K562 (cell line): ENCODE results near the gene C1QTNF5. TPM values are rescaled to one million over a fixed set of nuclear protein-coding genes. Genes with fewer than 3 reads are reported as not detected.

Experiments
- BCOR ChIP-seq: fragments of 450-650 bp; IDR thresholded peaks from 2 replicates; pipeline ENCODE4 v1.6.1; 2016
- CHD1 ChIP-seq: fragments of 200-600 bp; sonication (generic); IDR thresholded peaks from one replicate; pipeline ENCODE4 v1.6.1; 2012; ENCODE audit warnings: mild to moderate bottlenecking, moderate library complexity, low read length, inconsistent platforms
- PCBP1 ChIP-seq: fragments of 200-400 bp; formaldehyde crosslinking; IDR thresholded peaks from 2 replicates; pipeline ENCODE4 v1.6.1; 2018; ENCODE audit warnings: mild to moderate bottlenecking, low read depth, low read length; ENCODE audit not compliant: poor library complexity, severe bottlenecking
- PTTG1 ChIP-seq: fragments of 450-650 bp; IDR thresholded peaks from 2 replicates; pipeline ENCODE4 v1.6.1; 2016; ENCODE audit warnings: low read depth, mild to moderate bottlenecking, missing genetic modification characterization, missing compliant biosample characterization
- RBFOX2 ChIP-seq: fragments of 200-400 bp; formaldehyde crosslinking; IDR thresholded peaks from 2 replicates; pipeline ENCODE4 v1.6.1; 2017; ENCODE audit warnings: low read depth, mild to moderate bottlenecking, low read length, moderate library complexity
- RBM14 ChIP-seq: fragments of 200-400 bp; formaldehyde crosslinking; IDR thresholded peaks from 2 replicates; pipeline ENCODE4 v1.6.1; 2018; ENCODE audit warnings: low read depth, mild to moderate bottlenecking, low read length, moderate library complexity, borderline replicate concordance; ENCODE audit not compliant: insufficient read depth
- RUNX1 ChIP-seq: sonication (generic); IDR thresholded peaks from 2 replicates; pipeline ENCODE4 v1.6.1; 2016; ENCODE audit warnings: antibody characterized with exemption, low read depth
- XRCC3 ChIP-seq: fragments of 450-650 bp; IDR thresholded peaks from 2 replicates; pipeline ENCODE4 v1.6.1; 2017; ENCODE audit warnings: mild to moderate bottlenecking, moderate library complexity
- ZNF140 ChIP-seq: fragments of 250-450 bp; sonication (Bioruptor Pico); IDR thresholded peaks from 2 replicates; pipeline ENCODE4 v1.8.0; 2021; ENCODE audit warnings: moderate library complexity, mild to moderate bottlenecking, inconsistent platforms
- ZNF253 ChIP-seq: fragments of 250-450 bp; sonication (Bioruptor Pico); conservative IDR thresholded peaks from 2 replicates; pipeline ENCODE4 v1.6.1; 2021; ENCODE audit warnings: mild to moderate bottlenecking
- ZNF316 ChIP-seq: fragments of 450-650 bp; IDR thresholded peaks from 2 replicates; pipeline ENCODE4 v1.6.1; 2016
- ZNF561 ChIP-seq: fragments of 450-650 bp; formaldehyde crosslinking; conservative IDR thresholded peaks from 2 replicates; pipeline ENCODE4 v1.4.0; 2020; ENCODE audit warnings: mild to moderate bottlenecking, moderate library complexity
- ZNF57 ChIP-seq: fragments of 450-650 bp; formaldehyde crosslinking; IDR thresholded peaks from 2 replicates; pipeline ENCODE4 v1.4.0; 2020; ENCODE audit warnings: mild to moderate bottlenecking, moderate library complexity
- ZNF717 ChIP-seq: fragments of 250-450 bp; sonication (Bioruptor Pico); IDR thresholded peaks from 2 replicates; pipeline ENCODE4 v1.5.0; 2021
- polyA plus RNA-seq, 8 experiments: library from polyadenylated mRNA; depleted of rRNA in 4 of 8; stranded (reverse) in 5 of 8; unstranded in 3 of 8; fragments of >200 nt; fragmentation: Nextera tagmentation in 2 of 8; fragmentation: Illumina TruSeq in 1 of 8; extraction: Ambion mirVana in 2 of 8; extraction: Trizol in 1 of 8; gene quantifications; 2 replicates each; pipeline versions ENCODE4 v1.2.1 to v1.2.3, GENCODE V29; 2011 to 2014; ENCODE audit warnings: inconsistent platforms in 1 of 8, missing spikeins in 1 of 8
- total RNA-seq, 7 experiments: library from RNA; depleted of rRNA in 6 of 7; stranded (reverse); fragments of >200 nt in 6 of 7; fragmentation: Illumina TruSeq in 2 of 7; extraction: Trizol in 2 of 7; gene quantifications; 2 replicates each; pipeline versions ENCODE4 v1.2.1 to v1.2.3, GENCODE V29; 2011 to 2021; ENCODE audit warnings: low replicate concordance in 1 of 7
- TF ChIP-seq, protein P1 (sequence below): fragments of 450-650 bp; IDR thresholded peaks from 2 replicates; pipeline ENCODE4 v1.6.1; 2018; ENCODE audit not compliant: partially characterized antibody
- TF ChIP-seq, protein P2 (sequence below): fragments of 450-650 bp; IDR thresholded peaks from 2 replicates; pipeline ENCODE4 v1.6.1; 2016; ENCODE audit warnings: low read depth, mild to moderate bottlenecking, moderate library complexity
- TF ChIP-seq, protein P3 (sequence below), 3 experiments: IDR thresholded peaks in 2 of 3; conservative IDR thresholded peaks in 1 of 3; 2 replicates each; pipeline ENCODE4 v1.5.1; 2011 to 2012; ENCODE audit warnings: low read length in 3 of 3, mild to moderate bottlenecking in 3 of 3, control low read depth in 2 of 3, improper control_type of control experiment in 1 of 3, inconsistent platforms in 1 of 3, low read depth in 1 of 3, mixed read lengths in 1 of 3, moderate library complexity in 1 of 3; ENCODE audit not compliant: insufficient read depth in 2 of 3
- TF ChIP-seq, protein P4 (sequence below): fragments of 250-450 bp; sonication (Bioruptor Pico); IDR thresholded peaks from 2 replicates; pipeline ENCODE4 v1.4.0; 2020; ENCODE audit warnings: mild to moderate bottlenecking, moderate library complexity

The C1QTNF5 gene
- total and polyA plus RNA-seq, 9 of the 15 experiments (the other 6 are each of a cell fraction or from before 2014, with no cell fraction given) = 0.07 to 0.76 (median 0.24) TPM; not detected in 1

DNA sequence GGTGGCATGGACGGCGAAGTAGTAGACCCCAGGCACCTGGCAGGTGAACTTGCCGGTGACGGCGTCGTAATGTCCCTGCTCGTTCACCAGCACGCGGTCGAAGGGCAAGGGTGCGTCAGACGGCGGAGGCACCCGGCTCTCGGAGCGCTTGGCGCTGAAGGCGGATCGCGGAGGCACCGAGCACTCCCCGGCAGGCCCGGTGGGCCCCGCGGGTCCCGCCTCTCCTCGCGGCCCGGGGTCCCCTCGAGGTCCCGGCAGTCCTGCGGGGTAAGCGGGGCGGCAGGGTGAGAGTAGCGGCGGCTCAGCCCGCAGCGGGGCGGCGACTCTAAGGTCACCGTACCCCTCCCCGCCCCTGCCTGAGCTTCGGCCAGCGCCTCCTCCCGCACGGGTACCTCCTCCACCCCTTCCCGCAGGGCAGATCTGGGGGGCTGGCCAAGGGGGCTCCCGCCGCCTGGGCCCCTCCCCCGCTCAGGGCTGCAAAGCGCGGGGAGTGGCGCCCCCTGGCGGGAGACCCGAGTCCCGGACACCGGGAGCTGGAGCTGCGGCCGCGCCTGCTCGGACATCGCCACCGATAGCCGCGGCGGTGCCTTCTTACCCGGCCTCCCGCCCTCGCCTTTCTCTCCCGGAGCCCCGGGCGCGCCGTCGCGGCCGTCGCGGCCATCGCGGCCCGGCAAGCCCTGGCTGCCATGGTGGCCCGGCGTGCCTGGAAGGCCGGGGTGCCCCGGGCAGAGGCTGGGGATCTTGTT is 921 bp downstream of the C1QTNF5 start (continued):
- TF ChIP-seq, protein P1, sequence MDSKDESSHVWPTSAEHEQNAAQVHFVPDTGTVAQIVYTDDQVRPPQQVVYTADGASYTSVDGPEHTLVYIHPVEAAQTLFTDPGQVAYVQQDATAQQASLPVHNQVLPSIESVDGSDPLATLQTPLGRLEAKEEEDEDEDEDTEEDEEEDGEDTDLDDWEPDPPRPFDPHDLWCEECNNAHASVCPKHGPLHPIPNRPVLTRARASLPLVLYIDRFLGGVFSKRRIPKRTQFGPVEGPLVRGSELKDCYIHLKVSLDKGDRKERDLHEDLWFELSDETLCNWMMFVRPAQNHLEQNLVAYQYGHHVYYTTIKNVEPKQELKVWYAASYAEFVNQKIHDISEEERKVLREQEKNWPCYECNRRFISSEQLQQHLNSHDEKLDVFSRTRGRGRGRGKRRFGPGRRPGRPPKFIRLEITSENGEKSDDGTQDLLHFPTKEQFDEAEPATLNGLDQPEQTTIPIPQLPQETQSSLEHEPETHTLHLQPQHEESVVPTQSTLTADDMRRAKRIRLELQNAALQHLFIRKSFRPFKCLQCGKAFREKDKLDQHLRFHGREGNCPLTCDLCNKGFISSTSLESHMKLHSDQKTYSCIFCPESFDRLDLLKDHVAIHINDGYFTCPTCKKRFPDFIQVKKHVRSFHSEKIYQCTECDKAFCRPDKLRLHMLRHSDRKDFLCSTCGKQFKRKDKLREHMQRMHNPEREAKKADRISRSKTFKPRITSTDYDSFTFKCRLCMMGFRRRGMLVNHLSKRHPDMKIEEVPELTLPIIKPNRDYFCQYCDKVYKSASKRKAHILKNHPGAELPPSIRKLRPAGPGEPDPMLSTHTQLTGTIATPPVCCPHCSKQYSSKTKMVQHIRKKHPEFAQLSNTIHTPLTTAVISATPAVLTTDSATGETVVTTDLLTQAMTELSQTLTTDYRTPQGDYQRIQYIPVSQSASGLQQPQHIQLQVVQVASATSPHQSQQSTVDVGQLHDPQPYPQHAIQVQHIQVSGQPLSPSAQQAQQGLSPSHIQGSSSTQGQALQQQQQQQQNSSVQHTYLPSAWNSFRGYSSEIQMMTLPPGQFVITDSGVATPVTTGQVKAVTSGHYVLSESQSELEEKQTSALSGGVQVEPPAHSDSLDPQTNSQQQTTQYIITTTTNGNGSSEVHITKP = no peak
- TF ChIP-seq RBFOX2 (peak; percentile 68), CHD1 (no peak), ZNF316 (no peak), ZNF253 (CRISPR knock-in tag) (no peak), PCBP1 (peak; percentile 77), ZNF140 (CRISPR knock-in tag) (no peak), PTTG1 (tag) (no peak), RUNX1 (no peak), ZNF561 (CRISPR knock-in tag) (no peak), ZNF717 (no peak), RBM14 (0 out of 2 replicates have a peak, but pooled peaks have one; percentile 30), ZNF57 (CRISPR knock-in tag) (no peak), XRCC3 (no peak), BCOR (peak; percentile 59)
- TF ChIP-seq, protein P2, sequence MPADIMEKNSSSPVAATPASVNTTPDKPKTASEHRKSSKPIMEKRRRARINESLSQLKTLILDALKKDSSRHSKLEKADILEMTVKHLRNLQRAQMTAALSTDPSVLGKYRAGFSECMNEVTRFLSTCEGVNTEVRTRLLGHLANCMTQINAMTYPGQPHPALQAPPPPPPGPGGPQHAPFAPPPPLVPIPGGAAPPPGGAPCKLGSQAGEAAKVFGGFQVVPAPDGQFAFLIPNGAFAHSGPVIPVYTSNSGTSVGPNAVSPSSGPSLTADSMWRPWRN = no peak
- TF ChIP-seq, protein P3, sequence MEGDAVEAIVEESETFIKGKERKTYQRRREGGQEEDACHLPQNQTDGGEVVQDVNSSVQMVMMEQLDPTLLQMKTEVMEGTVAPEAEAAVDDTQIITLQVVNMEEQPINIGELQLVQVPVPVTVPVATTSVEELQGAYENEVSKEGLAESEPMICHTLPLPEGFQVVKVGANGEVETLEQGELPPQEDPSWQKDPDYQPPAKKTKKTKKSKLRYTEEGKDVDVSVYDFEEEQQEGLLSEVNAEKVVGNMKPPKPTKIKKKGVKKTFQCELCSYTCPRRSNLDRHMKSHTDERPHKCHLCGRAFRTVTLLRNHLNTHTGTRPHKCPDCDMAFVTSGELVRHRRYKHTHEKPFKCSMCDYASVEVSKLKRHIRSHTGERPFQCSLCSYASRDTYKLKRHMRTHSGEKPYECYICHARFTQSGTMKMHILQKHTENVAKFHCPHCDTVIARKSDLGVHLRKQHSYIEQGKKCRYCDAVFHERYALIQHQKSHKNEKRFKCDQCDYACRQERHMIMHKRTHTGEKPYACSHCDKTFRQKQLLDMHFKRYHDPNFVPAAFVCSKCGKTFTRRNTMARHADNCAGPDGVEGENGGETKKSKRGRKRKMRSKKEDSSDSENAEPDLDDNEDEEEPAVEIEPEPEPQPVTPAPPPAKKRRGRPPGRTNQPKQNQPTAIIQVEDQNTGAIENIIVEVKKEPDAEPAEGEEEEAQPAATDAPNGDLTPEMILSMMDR (IDR thresholded peaks at IDR 0.05 in 2 of 3, conservative IDR thresholded peaks at IDR 0.05 in 1 of 3; ENCODE audit: insufficient read depth in 2 of 3, low read depth in 1 of 3, low read length in 3 of 3) = peak; percentile 87 to 90 (median 87)
- TF ChIP-seq, protein P4, sequence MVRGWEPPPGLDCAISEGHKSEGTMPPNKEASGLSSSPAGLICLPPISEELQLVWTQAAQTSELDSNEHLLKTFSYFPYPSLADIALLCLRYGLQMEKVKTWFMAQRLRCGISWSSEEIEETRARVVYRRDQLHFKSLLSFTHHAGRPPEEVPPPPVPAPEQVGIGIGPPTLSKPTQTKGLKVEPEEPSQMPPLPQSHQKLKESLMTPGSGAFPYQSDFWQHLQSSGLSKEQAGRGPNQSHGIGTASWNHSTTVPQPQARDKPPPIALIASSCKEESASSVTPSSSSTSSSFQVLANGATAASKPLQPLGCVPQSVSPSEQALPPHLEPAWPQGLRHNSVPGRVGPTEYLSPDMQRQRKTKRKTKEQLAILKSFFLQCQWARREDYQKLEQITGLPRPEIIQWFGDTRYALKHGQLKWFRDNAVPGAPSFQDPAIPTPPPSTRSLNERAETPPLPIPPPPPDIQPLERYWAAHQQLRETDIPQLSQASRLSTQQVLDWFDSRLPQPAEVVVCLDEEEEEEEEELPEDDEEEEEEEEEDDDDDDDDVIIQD = no peak
